Neural cell (in vitro differentiated cells): ENCODE measurements around the gene SNX14. TPM values are rescaled to one million over a fixed set of nuclear protein-coding genes. Genes with fewer than 3 reads are reported as not detected.

Source experiments
- H2AFZ ChIP-seq: fragments of 200-600, 300-800 bp; sonication (generic), shearing (Covaris generic); 2 replicates; pipeline ENCODE4 v1.6.0; 2014; ENCODE audit warnings: low read depth, mild to moderate bottlenecking, antibody characterized with exemption, low read length, moderate library complexity
- H3F3A ChIP-seq: fragments of 200-600 bp; shearing (Covaris generic); 2 replicates; pipeline ENCODE4 v1.6.1; 2016; ENCODE audit warnings: mild to moderate bottlenecking, moderate library complexity, mixed read lengths, antibody characterized with exemption, low read length; ENCODE audit not compliant: insufficient read depth, poor library complexity, severe bottlenecking
- H3K27ac ChIP-seq: fragments of 200-600, 300-800 bp; sonication (generic), shearing (Covaris generic); 2 replicates; pipeline ENCODE4 v1.5.1; 2014; ENCODE audit warnings: mild to moderate bottlenecking, low read length, moderate library complexity
- H3K27me3 ChIP-seq: fragments of 300-800, 200-600 bp; sonication (generic), shearing (Covaris generic); 2 replicates; pipeline ENCODE4 v1.6.0; 2014; ENCODE audit warnings: mild to moderate bottlenecking, low read depth, low read length, moderate library complexity; ENCODE audit not compliant: insufficient read depth
- H3K36me3 ChIP-seq: fragments of 300-800, 200-600 bp; sonication (generic), shearing (Covaris generic); 2 replicates; pipeline ENCODE4 v1.5.1; 2014; ENCODE audit warnings: mild to moderate bottlenecking, antibody characterized with exemption, low read length, moderate library complexity; ENCODE audit not compliant: insufficient read depth
- H3K4me2 ChIP-seq: fragments of 300-800, 200-600 bp; sonication (generic), shearing (Covaris generic); 2 replicates; pipeline ENCODE4 v1.6.0; 2014; ENCODE audit warnings: mild to moderate bottlenecking, low read length
- H3K4me3 ChIP-seq: fragments of 300-800, 200-600 bp; sonication (generic), shearing (Covaris generic); 2 replicates; pipeline ENCODE4 v1.5.1; 2014; ENCODE audit warnings: mild to moderate bottlenecking, low read length, moderate library complexity
- H3K79me2 ChIP-seq: fragments of 200-600 bp; shearing (Covaris generic); replicated peaks from 2 replicates; pipeline ENCODE4 v1.6.0; 2014; ENCODE audit warnings: mild to moderate bottlenecking, low read length, moderate library complexity; ENCODE audit not compliant: insufficient read depth
- H3K9ac ChIP-seq: fragments of 300-800, 200-600 bp; sonication (generic), shearing (Covaris generic); 2 replicates; pipeline ENCODE4 v1.6.1; 2016; ENCODE audit warnings: mild to moderate bottlenecking, low read length, mixed read lengths
- H3K9me2 ChIP-seq: fragments of 200-600 bp; shearing (Covaris generic); 2 replicates; pipeline ENCODE4 v1.6.1; 2016; ENCODE audit warnings: mild to moderate bottlenecking, low read length, mixed read lengths; ENCODE audit not compliant: insufficient read depth
- H3K9me3 ChIP-seq: fragments of 200-600, 300-800 bp; sonication (generic), shearing (Covaris generic); 2 replicates; pipeline ENCODE4 v1.6.1; 2016; ENCODE audit warnings: mild to moderate bottlenecking, mixed run types, low read length, moderate library complexity, mixed read lengths
- H4K20me1 ChIP-seq: fragments of 200-600 bp; shearing (Covaris generic); 2 replicates; pipeline ENCODE4 v1.6.1; 2016; ENCODE audit warnings: mild to moderate bottlenecking, mixed run types; ENCODE audit not compliant: insufficient read depth
- CTCF ChIP-seq: fragments of 450-650 bp; IDR thresholded peaks from 2 replicates; pipeline ENCODE4 v1.5.1; 2014; ENCODE audit warnings: antibody characterized with exemption, mild to moderate bottlenecking, moderate library complexity; ENCODE audit not compliant: poor library complexity, severe bottlenecking
- EZH2 ChIP-seq: fragments of 200-600, 300-800 bp; shearing (Covaris generic), sonication (generic); IDR thresholded peaks from 2 replicates; pipeline ENCODE4 v1.6.1; 2014; ENCODE audit warnings: antibody characterized with exemption, low read length, borderline replicate concordance, mild to moderate bottlenecking; ENCODE audit not compliant: insufficient read depth, poor library complexity, severe bottlenecking
- MXI1 ChIP-seq: fragments of 450-650 bp; conservative IDR thresholded peaks from 2 replicates; pipeline ENCODE4 v1.6.1; 2014; ENCODE audit warnings: antibody characterized with exemption, mild to moderate bottlenecking; ENCODE audit not compliant: poor library complexity, severe bottlenecking
- POLR2AphosphoS5 ChIP-seq: IDR thresholded peaks from 2 replicates; pipeline ENCODE4 v1.6.1; 2012
- SMC3 ChIP-seq: fragments of 450-650 bp; conservative IDR thresholded peaks from 2 replicates; pipeline ENCODE4 v1.6.1; 2014; ENCODE audit warnings: antibody characterized with exemption, mild to moderate bottlenecking, moderate library complexity; ENCODE audit not compliant: poor library complexity
- TAF1 ChIP-seq: IDR thresholded peaks from 2 replicates; pipeline ENCODE4 v1.6.1; 2012; ENCODE audit warnings: low read depth
- polyA plus RNA-seq: library from polyadenylated mRNA; depleted of rRNA; stranded (reverse); fragments of >200 nt; gene quantifications from 2 replicates; pipeline ENCODE4 v1.2.3, GENCODE V29; 2014

Gene SNX14
- polyA plus RNA-seq, 1 donor from 2014 or later, result 112 TPM

- H3K4me3 ChIP-seq, result no peak overlapping the region
- H3K79me2 ChIP-seq, result no peaks in the 10 kb centered on the region
- H3K27ac ChIP-seq, result no peak overlapping the region
- H3K9me3 ChIP-seq, result no peaks in the 10 kb centered on the region
- no peaks in the 10 kb centered on the region for H3K9me2 ChIP-seq
- H3K4me2 ChIP-seq, result no peak overlapping the region
- H3K27me3 ChIP-seq, result peaks cover 5% of the 10 kb centered on the region
- H2AFZ ChIP-seq, result no peak overlapping the region
- no peak overlapping the region for H3K9ac ChIP-seq
- no peak for TF ChIP-seq POLR2AphosphoS5
- TF ChIP-seq EZH2, result no peak
- no peak for TF ChIP-seq CTCF
- no peak for TF ChIP-seq MXI1
- H3F3A ChIP-seq, result no peaks in the 10 kb centered on the region
- no peaks in the 10 kb centered on the region for H4K20me1 ChIP-seq
- H3K36me3 ChIP-seq, result no peaks in the 10 kb centered on the region
Observed at GRCh38 chr6:85458184-85458583, 135.5 kb downstream of the SNX14 start.

DNA sequence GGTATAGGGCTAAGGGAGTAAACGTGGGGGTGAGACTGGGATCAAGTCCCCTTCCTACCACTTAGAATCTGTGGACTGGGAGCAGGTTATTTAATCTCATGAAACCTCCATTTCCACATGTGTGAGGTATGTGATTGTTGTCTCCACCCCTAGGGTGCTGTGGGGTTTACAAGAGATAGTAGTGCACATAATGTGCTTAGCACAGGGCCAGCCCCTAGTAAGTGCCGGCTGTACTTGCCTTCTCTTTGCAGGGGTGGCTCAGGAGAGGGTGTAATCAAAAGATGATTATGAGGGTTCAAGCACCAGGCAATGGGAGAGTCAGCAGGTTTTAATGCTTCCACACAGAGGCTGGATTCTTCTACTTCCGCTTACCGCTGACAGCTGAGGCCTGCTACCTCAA lies 136.9 kb downstream of the SNX14 start:
- Histone ChIP-seq H3K4me2 (no peak overlapping the region), H3K79me2 (no peaks in the 10 kb centered on the region), H3K9me2 (no peaks in the 10 kb centered on the region), H3K27ac (no peak overlapping the region), H3F3A (no peaks in the 10 kb centered on the region), H4K20me1 (no peaks in the 10 kb centered on the region), H2AFZ (no peak overlapping the region), H3K27me3 (peaks cover 19% of the 10 kb centered on the region), H3K4me3 (no peak overlapping the region), H3K9me3 (no peaks in the 10 kb centered on the region), H3K9ac (no peak overlapping the region), H3K36me3 (no peaks in the 10 kb centered on the region)
- TF ChIP-seq SMC3, result no peak
- TF ChIP-seq MXI1, result no peak
- TF ChIP-seq POLR2AphosphoS5, result no peak
- no peak for TF ChIP-seq CTCF
- no peak for TF ChIP-seq EZH2
- no peak for TF ChIP-seq TAF1

Other genes starting within 250 kb of the SNX14 start
- gene NT5E, start 143.8 kb downstream of the SNX14 start, polyA plus RNA-seq, result 0.08 TPM in 1 of 2 replicates, not detected in the other
- 93.5 and 111 TPM in 2 replicates for gene SYNCRIP, start 49.0 kb upstream of the SNX14 start, polyA plus RNA-seq